GM18519 (cell line): Measurements from ENCODE around the gene MTHFD1.
A peak's percentile ranks its signal among the peaks of the same experiment; 100 is the strongest.
"Not testable (repeated sequence)": the region's sequence is repeated elsewhere in the genome, so short reads cannot be mapped to it uniquely, and the experiment has no call there.

Source experiments
- ATAC-seq: cut with Tn5 transposase; IDR thresholded peaks from one replicate; pipeline ENCODE4 v1.9.1; 2021; ENCODE audit warnings: mild to moderate bottlenecking, moderate library complexity; ENCODE audit not compliant: unreplicated experiment, low FRiP score

The MTHFD1 gene

GRCh38 chr14:64387782-64388532 is at the start of gene MTHFD1:
MTHFD1 (plus strand) TSS chr14:64388353; CDS start chr14:64388428, 75 bp downstream.
- ATAC-seq = peak; percentile 72

DNA sequence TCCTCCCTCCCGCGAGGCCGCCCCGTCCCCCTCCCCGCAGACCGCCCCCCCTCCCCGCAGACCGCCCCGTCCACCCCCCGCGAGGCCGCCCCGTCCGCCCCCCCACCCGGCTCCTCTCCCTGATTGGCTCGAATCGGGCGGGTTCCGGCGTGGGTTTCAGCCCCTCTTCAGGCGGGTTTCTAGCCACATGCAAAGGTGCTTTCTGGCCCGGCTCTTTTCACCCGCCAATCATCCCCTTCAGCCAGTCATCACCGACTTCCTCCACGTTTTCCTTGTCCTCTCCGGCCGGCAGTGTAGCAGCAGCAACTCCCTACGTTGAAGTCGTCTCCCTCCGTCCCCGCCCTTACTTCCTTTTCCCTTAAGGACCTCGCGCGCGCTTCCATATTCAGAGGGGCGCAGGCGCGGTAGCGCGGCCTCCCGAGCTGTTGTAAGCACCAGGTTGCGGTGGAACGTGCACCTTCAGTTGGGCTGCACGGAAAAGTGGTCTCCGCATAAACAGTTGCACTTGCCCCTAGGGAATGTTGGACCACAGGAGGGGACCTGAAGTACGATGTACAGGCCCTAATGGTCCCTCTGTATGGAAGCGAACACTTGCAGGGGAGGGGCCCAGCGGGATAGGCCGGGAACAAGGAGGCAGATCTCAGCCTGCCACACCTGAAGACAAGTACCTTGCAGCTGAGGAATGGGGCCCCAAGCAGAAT is 49.4 kb upstream of the MTHFD1 start:
- peak; percentile 80 for ATAC-seq

GRCh38 chr14:64340560-64341196 is 47.5 kb upstream of the MTHFD1 start:
- ATAC-seq = no peak

DNA sequence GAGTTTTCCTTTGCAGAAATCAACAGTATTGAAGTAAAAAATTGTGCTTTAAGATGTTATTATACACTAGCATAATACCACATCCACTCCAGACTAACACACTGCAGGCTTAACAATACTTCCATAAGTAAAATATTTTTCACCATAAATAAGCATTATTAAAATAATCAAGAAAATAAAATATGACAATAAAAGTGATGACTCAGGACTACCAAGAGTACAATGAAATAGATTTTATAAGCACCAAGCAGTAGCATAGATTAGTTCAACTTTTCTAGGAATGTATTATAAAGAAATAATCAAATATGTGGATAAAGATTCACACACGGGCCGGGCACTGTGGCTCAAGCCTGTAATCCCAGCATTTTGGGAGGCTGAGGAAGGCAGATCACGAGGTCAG is 40.4 kb upstream of the MTHFD1 start:
- no peak for ATAC-seq

GRCh38 chr14:64349741-64350490 is 38.2 kb upstream of the MTHFD1 start:
- ATAC-seq = no peak

GRCh38 chr14:64363265-64363846 is 24.8 kb upstream of the MTHFD1 start:
- ATAC-seq = no peak

GRCh38 chr14:64364907-64365306 is 23.2 kb upstream of the MTHFD1 start:
- ATAC-seq = no peak

DNA sequence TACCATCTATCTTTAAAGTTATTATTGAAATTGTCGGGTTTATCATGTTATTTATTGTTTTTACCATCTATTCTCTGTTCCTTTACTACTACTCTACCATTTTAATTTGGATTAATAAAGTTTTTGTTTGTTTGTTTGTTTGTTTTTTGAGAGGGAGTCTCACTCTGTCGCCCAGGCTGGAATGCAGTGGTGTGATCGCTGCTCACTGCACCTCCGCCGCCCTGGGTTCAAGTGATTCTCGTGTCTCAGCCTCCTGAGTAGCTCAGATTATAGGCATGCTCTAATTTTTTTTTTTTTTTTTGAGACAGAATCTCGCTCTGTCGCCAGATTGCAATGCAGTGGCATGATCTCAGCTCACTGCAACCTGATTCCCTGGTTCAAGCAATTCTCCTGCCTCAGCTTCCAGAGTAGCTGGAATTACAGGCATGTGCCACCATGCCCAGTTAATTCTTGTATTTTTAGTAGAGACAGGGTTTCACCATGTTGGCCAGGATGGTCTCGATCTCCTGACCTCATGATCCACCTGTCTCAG is 22.7 kb upstream of the MTHFD1 start:
- ATAC-seq = not testable (repeated sequence)

- ATAC-seq = no peak
Observed at GRCh38 chr14:64369201-64369600, 19.0 kb upstream of the MTHFD1 start.

DNA sequence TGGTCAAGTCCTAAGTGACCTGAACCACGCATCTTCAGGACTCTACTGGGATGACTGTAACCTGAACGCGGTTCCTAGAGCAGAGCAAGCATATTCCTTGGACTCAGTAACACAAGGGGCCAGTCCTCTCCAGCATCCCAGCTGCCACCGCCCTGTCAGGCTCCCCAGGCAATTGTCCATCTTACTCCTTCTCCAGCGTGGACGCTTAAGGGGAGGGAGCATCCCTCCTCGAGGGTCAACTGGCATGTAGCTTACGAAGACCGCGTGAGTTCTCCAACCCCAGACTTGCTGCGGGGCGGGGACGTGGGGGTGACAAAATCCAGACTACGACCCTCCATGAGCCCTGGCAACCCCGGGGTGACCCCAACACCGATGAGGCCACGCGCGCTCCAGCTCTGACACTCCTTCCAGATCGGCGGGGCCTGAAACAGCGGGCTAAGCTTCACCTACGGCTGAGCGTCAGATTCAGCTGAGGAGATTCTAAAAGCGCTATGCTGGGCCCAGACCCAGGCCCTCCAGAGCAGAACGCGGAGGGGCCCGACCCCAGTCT is 846 bp upstream of the MTHFD1 start:
- ATAC-seq = no peak

DNA sequence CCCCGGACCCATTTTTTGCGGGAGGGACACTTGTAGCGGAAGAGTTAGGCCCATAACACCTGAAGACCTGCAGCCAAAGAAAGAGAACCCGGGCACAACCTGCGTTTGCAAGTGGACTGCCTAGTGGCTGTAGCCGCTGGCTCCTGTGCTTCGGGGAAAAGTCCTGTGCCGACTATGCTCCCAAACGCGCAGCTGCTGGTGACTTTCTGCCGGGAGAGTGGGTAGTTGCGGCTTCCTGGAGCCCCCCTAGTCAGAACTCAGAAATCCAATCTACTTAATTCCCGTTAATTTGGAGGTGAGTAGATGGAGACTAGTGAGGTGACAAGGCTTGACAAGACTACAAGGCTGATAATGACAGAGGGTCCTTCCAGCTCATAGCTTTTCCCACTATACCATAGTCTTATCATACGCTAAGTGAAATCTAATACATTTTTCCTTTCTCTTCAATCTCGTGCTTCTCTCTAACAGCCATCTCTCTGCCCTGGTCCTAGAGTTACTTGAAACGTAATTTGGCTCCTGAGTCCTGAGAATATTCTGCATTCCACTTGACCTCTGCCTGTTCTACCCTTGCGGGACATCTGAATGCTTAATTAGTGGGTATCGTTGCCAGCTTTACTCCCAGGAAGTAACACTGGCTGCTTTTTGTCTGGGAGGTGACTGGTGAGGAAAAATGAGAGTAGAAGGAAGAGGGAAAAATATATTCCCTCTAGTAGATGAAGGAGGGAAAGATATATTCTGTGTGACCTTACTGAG is 556 bp downstream of the MTHFD1 start:
- no peak for ATAC-seq

DNA sequence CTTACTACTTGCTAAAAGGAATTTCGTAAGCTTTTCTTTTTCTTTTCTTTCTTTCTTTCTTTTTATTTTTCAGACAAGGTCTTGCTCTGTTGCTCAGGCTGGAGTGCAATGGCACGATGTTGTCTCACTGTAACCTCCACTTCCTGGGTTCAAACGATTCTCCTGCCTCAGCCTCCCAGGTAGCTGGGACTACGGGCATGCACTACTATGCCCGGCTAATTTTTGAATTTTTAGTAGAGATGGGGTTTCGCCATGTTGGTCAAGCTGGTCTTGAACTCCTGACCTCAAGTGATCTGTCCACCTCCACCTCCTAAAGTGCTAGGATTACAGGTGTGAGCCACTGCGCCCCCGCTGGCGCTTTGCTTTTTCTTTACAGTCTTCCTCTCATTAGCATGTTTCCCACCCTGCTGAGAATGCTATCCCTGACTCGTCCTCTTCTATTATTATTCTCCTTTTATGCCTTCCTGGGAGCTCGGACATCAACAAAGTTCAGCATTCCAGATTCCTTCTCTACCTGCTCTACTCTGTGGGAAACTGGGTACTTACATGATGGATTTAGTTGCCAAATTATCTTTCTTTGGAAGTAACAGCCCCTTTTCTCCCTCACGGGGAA is 3.1 kb downstream of the MTHFD1 start:
- no peak for ATAC-seq

DNA sequence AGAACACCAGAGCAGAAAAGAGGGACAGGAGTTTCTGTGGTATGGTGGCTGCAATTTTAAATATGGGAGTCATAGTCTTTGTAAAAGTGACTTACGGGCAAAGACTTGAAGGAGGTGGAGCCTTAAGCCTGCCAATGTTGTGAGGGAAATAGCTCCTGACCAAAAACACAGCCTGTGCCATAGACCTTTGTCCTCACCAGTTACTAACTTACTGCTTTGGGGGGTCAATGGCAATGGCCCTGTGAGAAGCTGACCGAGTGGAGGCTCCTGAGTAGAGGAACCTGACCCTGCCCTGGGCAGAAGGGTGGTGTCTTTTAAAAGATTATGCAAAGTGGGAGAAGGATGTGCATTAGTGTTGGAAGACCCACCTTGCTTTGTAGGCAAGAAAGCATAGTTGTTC is 3.8 kb downstream of the MTHFD1 start:
- ATAC-seq = no peak

DNA sequence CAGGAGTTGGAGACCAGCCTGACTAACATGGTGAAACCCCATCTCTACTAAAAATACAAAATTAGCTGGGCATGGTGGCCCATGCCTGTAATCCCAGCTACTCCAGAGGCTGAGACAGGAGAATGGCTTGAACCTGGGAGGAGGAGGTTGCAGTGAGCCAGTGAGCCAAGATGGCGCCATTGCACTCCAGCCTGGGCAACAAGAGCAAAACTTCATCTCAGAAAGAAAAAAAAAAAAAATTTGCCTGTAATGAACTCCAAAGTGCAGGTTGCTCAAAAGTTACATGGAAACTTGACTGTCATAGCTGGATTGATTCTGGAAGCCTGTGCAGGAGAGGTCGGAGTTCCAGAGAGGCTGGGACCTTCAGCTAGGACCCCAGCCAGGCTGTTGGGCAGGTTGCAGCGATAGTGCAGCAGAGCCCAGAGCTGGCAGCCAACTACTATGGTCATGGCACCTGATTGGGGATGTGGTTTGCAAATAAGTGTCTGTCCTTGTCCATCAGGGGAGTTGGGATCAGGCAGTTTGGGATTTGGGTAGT is 5.1 kb downstream of the MTHFD1 start:
- ATAC-seq = not testable (repeated sequence)

DNA sequence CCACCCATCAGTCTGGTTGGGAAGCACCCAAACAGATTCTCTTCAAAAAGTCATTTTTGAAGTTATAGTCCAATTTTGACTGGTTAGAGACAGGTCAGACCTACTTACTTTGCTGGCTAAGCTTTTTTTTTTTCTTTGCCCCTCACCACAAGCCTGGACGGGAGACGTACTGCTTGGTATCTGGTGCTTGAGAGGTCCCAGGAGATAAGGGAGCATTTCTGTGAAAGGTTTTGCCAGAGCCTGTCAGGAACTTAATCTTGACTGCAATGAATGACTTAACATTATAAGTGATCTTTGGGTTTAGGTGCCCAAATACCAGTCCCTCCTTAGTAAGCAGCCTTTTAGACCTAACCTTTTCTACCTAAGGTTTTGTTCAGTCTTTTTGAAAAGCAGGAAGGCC is 6.3 kb downstream of the MTHFD1 start:
- no peak for ATAC-seq

- no peak for ATAC-seq
Observed at GRCh38 chr14:64394977-64395633, 7.0 kb downstream of the MTHFD1 start.

- ATAC-seq = no peak
Observed at GRCh38 chr14:64400829-64401459, 12.8 kb downstream of the MTHFD1 start.

DNA sequence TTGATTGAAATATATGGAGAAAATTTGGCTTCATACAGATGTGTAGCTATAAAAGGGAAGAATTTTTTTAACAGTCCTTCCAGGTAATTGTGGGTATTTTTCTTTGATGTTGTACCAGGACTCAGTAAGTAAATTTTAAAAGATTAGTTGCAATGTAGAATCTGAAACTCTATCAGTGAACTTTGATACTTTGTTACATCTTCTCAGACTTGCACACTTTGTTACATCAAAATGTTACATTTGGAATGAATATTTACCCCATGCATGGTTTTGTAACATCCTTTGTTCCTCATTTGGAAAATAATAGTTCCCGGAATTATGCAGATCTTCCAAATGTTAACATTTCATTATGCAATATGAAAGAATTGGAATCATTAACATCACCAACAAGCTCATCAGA is 13.8 kb downstream of the MTHFD1 start:
- no peak for ATAC-seq
